Stimulated activated CD4-positive, alpha-beta T cell treated with anti-CD3 and anti-CD28 coated beads, Interleukin-1b, Interleukin-23, amount 100 ng/mL, for 4 hours (primary cell): ENCODE measurements around the gene CGNL1.

Source experiments
- DNase-seq, 2 donors: peaks; one replicate each; pipeline ENCODE4 v3.0.0-alpha.2; 2020; ENCODE audit warnings: low read depth in 2 of 2

Gene CGNL1

DNA sequence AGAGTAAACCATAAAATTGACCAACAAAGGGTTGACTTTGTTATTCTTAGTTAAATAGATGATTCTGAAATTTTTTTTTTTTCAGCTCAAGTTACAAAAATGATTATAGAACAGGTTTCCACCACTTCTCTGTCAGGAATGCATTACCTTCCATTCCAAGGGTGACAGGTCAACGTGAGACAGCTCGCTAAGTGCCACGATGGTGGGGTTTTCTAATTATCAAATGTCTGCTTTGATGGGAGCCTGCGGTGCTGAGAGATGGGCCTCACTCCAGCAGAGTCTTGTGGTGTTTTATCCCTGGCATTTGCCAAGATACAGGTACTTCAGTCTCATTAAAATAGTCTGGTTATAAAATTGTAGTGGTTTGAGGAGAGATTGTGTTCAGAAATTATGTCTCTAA is 80.3 kb downstream of the CGNL1 start:
- no peak for DNase-seq

DNA sequence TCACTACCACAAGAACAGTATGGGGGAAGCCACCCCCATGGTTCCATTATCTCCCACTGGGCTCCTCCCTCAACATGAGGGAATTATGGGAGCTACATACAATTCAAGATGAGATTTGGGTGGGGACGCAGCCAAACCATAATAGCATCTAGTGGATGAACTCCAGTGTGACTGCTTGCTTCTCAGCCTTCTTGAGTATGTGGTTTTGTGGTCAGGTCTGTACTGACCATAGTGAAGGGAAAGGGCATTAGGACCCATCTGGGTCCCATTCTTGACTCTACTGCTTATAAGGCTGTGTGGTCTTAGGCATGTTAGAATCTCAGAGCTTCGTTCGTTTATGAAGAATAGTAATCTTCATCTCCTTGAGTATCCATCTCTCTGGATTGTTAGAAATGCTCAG is 81.4 kb downstream of the CGNL1 start:
- DNase-seq = no peak

DNA sequence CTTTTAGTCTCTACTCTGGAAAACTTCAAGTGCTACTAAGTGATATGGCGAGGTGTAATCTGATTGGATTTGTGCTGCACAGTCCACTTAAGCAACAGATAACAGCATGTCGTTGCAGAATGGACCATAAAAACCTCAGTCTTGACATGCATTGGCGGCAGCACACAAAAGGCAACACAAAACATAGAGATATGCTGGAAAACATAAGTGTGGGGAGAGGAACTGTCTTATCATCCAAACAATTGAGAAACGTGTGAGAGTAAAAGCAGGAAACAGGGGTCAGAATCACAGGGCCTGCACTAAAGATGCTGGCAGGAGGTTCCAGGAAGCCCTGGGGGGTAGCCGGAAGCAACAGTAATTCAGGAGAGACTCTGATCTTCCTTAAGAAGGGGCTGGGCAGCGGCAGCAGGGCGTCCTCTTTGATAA is 82.1 kb downstream of the CGNL1 start:
- DNase-seq = no peak

DNA sequence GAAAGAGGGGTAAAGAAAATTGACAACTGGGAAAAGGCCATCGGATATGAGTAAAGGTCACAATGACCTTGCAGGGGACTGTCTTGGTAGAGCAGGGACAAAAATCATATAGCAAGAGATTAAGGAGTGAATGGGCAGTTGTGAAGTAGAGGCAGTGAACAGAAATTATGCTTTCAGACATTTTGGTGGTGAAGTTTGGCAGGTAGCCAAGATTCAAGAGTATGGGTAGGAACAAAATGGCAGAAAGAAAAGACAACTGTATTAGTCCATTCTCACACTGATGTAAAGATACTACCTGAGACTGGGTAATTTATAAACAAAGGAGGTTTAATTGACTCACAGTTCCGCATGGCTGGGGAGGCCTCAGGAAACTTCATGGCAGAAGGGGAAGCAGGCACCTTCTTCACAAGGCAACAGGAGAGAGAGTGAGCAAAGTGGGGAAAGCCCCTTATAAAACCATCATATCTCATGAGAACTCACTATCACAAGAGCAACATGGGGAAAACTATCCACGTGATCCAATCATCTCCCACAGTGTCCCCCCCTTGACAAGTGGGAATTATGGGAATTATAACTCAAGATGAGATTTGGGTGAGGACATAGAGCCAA is 84.0 kb downstream of the CGNL1 start:
- DNase-seq = no peak

DNA sequence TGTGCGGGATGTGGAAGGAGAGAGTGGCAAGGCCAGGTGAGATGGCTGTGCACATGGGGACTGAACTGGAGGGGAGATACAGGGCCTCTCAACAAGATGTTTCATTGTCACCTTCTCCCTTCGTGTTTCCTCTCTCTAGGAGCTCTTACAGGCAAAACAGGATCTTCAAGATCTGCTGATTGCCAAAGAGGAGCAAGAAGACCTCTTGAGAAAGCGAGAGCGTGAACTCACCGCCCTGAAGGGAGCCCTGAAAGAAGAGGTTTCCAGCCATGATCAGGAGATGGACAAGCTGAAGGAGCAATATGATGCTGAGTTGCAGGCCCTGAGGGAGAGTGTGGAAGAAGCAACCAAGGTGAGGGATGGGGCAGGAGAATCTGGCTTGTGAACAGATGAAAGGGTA is 85.2 kb downstream of the CGNL1 start:
- no peak for DNase-seq

DNA sequence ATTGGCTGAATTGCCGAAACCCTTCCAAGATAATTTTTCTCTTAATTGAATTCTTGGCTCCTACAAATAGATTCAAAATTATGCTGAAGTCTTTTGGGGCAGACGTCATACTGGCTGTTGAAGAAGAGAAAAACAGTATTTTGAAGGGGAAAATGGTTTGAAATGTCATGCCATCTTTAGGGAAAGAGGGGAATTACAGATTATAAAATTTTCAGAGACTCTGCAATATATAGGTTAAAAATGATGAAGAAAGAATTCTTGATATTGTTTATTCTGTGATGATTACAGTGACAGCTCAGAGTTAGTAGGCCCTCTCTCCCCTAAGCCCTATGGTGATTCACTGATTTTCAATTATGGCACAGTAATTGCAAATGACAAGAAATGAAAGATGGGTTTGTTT is 86.1 kb downstream of the CGNL1 start:
- DNase-seq = no peak

DNA sequence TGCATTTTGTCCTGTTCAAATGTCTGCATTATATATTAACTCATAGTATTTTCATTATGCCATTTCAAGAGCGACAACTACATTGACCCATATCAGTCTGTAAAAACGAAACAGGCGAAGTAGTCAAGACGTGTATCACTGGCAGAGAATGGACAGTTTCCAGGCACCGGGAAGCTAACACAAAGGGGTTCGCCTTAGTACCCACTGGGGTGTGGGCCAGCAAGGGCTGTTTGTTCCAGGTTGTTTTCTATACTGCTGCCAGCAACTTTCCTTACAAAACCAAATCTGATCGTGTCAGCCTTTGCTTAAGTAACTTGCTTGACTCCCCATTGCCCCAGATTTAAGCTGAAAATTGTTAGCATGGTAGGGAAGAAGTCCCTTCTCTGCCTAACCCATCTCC is 87.1 kb downstream of the CGNL1 start:
- no peak for DNase-seq

DNA sequence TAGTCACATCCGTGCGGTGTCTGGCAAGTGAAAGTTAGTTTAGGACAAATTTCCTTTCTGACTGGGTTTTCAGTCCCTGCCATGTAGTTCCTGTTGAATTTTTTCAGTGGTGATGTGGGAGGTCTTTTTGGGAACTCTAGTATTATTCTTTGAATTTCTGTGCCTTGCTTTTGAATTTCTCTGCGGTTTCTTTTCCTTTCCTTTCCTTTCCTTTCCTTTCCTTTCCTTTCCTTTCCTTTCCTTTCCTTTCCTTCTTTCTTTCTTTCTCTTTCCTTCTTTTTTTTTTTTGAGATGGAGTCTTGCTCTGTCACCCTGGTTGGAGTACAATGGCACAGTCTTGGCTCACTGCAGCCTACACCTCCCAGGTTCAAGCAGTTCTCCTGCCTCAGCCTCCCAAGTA is 88.2 kb downstream of the CGNL1 start:
- no peak for DNase-seq

DNA sequence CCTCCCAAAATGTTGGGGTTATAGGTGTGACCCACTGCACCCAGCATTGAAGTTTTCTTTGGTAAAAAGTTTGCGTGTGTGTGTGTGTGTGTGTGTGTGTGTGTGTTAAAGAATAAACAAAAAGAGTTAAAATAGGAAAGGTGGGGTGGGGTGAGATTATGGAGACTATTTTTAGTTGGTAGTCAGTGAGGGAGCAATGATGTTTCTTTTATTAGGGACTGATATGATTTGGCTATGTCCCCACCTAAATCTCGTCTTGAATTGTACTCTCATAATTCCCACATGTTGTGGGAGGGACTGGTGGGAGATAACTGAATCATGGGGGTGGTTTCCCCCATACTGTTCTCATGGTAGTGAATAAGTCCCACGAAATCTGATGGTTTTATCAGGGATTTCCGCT is 92.2 kb downstream of the CGNL1 start:
- DNase-seq = no peak

DNA sequence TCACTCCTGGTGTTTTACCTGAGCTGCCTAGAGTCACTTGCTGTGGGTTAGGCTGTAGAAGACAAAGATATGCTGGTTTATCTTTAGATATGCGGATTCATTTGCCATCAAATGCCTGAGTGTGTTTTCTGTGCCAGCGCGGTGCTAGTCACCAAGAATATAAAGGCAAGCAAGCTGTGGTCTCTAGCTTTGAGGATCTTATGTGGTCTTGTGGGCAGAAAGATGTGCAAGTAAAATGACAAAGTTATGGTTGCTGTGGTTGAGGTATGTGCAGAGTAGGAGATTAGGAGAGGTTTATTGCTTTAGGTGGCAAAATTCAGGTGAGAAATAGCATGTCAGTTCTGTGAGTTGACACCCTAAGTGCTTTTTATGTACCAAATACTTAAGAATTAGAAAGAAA is 94.2 kb downstream of the CGNL1 start:
- DNase-seq = no peak

DNA sequence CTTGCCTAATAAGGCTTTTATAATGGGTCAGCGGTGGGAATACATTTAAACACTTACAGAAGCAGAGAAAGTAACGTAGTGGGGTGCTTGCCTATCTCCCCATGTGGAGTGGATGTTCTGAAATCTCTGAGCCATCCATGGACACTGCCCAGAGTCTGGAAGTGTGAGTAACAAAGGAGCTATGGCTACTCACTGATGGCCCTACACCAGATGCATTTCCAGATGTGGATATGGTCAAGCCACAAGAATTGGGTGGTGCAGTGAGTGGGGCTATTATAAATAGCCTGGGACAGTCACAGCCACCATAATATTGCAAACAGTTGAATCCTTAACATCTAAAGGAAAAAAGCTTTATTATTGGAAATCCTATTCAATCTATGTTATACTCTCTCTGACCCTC is 96.6 kb downstream of the CGNL1 start:
- no peak for DNase-seq

DNA sequence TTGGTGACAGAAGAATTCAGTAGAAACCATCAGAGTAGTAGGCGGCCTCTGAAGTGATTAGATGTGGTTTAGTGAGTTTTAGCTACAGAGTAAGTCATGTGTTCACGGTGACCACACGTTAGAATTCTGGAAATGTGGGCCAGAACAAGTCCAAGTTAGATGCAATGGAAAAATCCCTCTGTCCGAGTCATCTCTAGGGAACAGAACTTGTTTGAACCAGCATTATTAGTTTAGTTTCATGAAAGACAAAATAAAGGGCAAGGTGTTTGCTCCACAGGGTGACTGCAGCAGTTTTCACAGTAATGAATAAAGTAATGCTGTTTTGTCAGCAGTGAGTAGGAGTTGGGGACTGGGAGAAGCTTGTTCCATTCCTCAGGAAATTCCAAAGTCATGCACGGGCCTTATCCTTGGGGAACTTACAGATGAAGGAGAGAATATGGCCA is 100.2 kb downstream of the CGNL1 start:
- no peak for DNase-seq

DNA sequence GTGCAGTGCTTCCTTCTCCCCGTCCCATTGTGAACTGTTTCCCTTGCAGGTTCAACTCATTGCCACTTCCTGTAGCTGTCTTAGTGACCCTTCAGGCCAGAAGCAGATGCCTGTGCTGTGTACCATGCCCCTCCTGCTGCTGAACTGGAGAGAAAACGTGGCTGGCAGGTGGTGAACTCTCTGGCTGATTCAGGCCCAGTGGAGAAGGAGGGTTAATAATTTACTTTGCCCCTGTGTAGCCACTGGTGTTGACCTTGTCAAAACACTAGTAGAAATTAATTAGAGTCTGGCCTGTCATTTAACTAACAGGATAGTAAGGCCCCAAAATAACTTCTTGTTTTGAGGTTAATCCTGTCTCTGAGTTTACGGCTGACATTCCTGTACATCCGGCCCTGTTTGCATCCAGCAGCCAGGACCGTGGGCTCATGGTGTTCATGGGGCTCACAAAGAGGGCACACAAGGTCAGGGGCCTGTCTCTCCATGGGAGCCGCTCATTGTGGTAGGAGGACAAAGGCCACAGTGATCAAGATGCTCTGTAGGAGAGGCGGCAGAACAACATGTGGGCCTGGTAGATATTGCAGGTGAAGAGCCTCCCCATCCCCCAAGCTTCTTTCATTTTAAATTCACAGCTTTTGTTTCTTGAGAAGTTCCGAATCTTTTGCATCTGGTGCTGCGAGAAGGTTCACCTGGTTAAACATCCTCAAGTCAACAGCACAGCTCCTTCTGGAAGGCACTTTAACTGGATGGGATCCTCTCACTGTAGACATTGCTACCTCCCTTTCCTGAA is 101.6 kb downstream of the CGNL1 start:
- no peak for DNase-seq

DNA sequence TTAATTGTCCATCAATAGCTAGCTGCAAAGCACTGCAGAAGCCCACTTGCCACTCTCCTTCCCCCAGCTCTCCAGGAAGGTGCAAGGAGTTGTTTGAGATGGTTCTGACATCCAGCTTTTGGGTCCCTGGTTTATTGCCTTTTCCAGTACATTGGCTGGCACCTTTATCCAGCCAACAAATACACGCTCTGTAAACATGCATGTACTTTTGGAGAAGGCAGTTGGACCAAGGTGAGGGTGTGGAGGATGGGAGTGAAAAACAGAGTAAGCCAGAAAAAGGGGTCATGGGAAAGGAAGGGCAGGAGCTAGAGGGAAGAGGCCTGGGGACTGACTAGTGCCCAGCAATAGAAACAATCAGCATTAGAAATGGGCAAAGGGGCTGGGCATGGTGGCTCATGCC is 102.7 kb downstream of the CGNL1 start:
- no peak for DNase-seq

DNA sequence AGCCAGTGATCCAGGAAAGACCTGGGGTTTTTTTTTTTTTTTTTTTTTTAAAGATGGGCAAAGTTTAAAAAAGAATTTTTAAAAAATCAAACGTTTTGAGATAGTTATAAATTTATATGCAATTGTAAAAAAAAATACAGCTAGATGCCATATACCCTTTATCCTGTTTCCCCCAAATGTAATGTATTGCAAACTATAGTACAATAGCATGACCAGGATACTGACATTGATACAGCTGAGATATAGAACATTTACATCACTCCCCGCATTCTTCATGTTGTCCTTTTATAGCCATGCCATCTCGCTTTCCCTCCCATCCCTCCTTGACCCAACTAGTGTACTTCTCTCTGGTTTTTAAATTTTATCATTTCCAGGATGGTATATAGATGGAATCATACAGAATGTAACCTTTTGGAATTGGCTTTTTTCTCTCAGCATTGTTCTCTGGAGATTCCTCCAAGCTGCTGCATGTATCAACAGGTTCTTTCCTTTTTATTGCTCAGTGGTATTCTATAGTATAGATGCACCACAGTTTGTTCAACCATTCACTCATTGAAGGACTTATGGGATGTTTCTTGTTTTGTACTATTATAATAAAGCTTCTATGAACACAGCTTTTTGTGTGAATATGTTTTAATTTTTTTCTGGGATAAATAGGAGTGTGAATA is 104.9 kb downstream of the CGNL1 start:
- no peak for DNase-seq

DNA sequence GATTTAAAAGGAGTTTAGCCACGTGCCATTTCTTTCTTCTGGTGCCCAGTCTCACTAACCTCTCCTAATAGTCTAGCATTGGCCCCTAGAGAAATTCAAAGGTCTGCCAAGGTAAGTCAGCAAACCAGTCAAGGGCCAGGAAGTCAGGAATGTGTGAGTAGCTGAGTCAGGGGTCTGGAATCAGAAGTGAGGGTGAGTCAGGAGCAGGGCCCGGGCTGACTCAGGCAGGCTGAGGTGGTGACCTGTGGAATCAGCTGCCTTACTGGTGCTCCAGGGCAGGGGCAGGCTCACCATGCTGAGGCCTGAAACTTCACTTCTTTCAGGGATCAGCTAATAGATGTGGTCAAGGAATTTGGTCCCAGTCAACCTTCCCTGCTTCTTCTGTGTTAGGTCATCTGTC is 109.6 kb downstream of the CGNL1 start:
- no peak for DNase-seq

DNA sequence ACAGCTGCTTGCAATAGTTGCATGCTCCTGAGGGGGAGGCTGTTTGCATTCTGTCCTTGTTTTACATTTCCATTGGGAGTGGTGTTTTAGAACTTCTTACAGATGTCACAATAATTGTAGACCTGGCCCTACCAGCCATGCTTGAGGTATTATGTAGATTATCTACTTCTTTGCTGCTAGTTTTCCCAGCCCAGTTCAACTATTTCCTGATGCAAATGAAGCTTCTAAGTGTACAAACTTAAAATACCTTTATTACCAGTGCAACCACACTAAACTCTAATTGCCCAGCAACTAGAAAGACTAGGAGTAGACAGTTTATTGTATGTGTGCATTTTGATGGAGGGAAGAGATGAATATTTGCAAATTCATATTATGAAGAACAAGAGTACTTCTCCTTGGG is 110.5 kb downstream of the CGNL1 start:
- DNase-seq = no peak

DNA sequence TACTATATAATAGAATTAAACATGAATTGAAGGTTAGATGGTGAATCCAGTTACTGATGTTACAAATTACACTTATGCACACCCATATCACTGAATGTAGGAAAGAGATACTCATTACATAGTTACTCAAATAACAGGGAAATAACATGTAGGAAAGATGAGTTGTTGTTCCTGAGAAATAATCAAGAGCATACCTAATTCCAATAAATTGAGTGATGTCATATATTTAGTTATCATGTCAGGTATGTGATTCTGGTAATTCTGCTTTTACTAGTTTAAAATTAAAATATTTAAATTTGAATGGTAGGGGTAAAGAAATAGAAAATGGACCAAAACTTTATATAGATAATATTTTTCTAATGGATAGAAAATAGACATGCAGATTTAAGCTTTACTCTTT is 112.8 kb downstream of the CGNL1 start:
- no peak for DNase-seq

DNA sequence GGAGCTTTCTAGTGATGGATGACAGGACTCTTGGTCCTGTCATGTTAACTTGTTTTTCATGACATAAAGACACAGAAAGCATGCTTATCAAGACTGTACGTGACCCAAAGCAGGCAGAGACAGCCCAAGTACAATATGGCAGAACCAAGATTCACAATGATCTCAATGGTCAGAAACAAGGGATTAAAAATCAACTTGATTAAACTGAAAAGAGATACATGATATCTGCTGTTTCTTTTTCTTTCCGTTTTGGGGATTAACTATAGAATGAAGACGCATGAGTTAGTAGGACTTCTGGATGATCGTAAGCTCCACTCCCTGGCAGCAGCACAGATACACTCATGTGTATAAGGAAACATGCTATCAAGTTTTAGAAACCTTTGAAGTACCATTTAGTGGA is 117.0 kb downstream of the CGNL1 start:
- no peak for DNase-seq

DNA sequence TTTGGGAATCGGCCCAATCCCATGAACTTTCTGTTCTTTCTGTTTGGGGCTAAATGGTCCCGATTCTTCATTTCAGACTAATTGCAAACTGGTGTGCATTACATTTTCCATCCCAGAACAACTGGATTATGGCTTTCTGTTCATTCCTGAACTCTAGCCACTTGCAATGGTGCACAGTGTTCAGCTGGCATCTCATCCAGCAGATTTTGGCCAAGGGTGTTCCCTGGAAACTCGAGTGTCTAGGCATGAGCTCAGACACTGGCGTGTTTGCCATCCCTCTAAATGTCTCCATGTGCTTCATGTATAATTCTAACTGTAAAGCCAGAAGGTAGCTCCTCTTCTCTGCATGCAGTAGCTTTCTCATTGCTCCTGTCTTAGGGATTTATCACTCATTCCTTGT is 118.3 kb downstream of the CGNL1 start:
- no peak for DNase-seq

DNA sequence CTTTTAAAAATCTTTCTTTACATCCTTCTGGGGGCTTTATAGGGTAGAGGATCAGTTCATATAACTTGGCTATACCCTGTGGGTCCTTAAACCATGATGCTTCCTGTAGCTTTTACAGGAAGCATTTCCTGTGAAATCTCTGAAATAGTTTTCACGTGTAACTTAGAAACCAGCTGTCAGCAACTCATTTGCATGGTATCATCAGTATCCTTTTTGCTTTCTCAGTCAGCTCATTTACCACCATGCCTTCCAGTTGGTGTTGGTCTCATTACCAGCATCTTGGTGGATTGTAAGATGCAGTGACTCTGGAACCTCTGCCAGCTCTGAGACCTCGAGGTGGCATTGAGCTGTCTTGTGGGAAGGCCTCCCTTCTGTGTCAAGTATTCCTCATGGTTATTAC is 118.7 kb downstream of the CGNL1 start:
- DNase-seq = no peak

DNA sequence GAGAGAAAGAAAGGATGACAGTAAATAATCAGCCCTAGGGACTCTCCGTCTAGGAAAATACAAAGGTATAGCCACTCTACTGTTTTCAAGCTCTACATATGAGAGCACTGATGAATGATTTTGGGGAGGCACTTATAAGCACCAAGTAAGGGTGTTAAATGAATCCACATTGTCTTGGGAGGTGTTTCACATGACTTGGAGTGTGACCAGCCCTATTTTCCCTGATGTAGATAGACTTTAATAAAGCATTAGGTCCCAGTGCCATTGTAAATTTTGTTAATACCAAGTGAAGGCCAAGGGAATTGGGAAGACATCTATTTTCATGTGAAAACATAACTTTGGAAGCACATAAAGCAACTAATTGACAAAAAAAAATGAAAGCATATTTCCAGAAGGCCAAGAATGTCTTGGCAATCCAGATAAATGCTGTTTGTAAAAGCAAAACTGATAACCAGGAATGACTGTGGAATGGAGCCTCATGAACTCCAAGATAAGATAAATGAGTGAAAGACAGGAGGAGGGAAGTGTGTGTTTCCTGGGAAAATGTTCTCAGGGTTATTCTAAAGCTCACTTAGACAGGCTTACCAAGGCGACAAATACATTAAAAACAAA is 119.4 kb downstream of the CGNL1 start:
- DNase-seq = no peak

DNA sequence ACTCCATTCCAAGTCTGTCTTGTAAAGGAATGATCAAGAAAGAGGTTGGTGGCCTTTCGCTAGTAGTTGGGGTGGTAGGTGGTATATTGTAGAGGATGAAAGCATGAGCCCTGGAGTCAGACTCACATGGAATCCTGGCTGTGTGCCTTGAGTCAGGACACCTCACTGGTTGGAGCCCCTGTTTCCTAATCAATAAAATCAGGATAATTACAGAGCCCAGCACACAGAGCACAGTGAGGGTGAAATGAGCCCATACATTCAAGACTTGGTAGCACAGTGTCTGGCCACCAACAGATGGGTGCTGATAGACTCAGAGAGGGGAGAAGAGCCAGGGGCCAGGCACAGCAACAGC is 120.3 kb downstream of the CGNL1 start:
- no peak for DNase-seq
